ENCODE data around the gene SIRT3.

SIRT3 gene

GRCh38 chr11:270451-271318 lies 34.5 kb upstream of the SIRT3 start:
- no peak for DNase-seq (ENCODE audit: low spot score)

- DNase-seq (ENCODE audit: low spot score), result peak; percentile 25
These were observed 33.2 kb upstream of the SIRT3 start for GRCh38 chr11:269146-269890.

DNA sequence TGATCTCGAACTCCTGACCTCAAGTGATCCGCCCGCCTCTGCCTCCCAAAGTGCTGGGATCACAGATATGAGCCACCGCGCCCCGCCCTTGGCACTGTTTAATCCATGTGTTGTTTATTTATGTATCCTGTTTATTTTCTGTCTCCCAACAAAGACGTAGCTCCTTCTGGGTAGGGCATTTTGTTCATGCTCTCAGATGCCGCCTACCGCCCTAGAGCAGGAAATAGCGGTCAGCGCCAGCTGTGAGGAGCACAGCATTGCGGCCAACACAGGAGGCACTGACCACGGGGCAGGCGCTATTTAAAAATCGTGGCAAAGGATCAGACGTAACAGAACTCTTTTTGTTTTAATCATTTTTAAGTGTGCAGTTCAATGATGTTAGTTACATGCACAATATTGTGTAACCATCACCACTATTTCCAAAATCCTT lies 32.6 kb upstream of the SIRT3 start:
- peak; percentile 30 for DNase-seq (ENCODE audit: low spot score)

DNA sequence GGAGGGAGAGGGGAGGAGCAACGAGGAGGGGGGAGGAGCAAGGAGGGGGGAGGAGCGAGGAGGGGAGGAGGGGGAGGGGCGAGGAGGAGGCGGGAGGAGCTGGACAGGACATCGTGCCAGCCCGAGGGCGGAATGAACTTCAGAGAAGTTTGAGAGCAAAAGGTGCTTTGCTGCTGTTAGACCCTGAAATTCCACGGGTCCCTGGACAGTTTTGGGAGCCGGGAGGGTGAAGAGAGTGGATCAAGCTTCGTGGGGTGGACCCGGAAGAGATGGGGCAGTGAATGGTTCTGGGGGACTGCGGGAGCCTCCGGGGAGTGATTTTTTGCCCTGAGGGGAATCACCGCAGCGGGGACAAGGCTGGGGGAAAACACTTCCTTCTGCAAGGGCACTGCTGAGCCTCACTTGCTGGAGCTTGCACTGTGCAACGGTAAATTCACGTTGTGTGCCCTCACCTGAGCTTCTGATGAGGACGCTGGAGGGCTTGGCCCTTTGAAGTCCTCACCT lies 31.4 kb upstream of the SIRT3 start:
- no peak for DNase-seq (ENCODE audit: low spot score)

DNA sequence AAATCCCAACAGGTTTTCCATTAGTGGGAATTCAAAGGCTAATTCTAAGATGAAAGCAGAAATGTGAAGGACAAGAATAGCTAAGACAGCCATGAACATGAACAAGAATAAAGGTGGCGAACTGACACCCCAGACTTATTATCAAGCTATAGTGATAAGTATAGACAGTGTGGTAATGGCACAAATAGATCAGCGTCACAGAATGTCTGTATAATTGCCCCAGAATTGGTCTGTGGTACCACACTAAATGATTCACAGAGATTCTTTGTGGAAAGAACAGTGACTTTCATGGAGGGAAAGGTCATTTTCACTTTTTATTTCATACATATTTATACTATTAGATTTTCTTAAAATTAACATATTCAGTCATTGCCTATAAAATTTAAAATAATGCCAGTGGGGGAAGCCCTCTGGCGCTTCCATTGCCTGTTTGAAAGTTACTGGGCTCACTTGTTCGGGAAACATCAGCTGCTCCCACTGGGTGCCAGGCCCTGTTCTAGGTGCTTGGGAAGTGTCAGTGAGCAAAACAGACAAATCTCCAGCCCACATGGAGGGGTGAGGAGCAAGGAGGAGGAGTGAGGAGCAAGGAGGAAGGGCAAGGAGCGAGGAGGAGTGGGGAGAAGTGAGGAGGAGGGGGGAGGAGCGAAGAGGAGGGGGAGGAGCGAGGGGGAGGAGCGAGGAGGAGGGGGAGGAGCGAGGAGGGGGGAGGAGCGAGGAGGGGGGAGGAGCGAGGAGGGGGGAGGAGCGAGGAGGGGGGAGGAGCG lies 30.7 kb upstream of the SIRT3 start:
- no peak for DNase-seq (ENCODE audit: low spot score)

DNA sequence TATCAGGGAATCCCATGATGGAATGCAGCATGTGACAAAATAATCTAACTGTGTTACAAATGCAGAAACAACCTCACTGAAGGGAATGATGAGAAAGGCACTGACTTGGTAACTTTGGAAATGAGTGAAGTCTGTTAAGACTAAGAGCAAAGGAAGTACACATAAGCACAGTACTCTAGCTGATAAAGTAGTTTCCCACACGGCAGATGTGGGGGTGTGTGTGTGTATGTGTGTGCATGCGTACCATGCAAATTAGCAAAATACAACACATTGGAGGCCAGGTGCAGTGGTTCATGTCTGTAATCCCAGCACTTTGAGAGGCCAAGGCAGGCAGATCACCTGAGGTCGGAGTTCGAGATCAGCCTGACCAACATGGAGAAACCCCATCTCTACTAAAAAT lies 25.5 kb upstream of the SIRT3 start:
- no peak for DNase-seq (ENCODE audit: low spot score)

- no peak for DNase-seq (ENCODE audit: low spot score)
These were observed 23.3 kb upstream of the SIRT3 start for GRCh38 chr11:259413-259812.

DNA sequence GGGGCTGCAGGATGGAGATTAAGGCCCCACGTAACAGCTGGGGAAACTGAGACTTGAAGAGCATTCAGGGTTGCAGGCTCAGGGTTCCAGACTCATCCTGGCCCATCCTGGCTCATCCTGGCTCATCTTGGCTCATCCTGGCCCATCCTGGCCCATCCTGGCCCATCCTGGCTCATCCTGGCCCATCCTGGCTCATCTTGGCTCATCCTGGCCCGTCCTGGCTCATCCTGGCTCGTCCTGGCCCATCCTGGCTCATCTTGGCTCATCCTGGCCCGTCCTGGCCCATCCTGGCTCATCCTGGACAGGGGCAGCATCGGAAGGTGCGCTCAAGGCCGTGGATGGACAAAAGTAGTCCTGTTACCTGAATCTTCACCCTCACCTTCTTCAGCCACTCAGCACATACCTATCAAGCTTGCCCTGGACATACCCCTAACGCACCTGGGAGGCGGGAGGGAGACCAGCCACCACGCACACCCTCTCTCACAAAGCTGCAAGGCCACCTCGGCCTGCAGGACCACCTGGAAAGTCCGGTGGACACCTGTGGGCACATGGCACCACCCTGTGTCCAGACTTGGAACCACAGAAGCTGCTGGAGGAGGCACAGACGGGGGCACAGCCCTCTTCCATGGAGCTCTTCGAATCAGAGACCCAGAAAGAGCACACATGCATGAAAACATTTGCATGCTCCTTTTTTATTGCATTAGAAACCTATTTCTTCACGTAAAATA lies 21.8 kb upstream of the SIRT3 start:
- DNase-seq (ENCODE audit: low spot score), result no peak

- no peak for DNase-seq (ENCODE audit: low spot score)
These were observed 21.0 kb upstream of the SIRT3 start for GRCh38 chr11:256952-257737.

GRCh38 chr11:255816-256215 lies 19.7 kb upstream of the SIRT3 start:
- no peak for DNase-seq (ENCODE audit: low spot score)

GRCh38 chr11:255176-255575 lies 19.0 kb upstream of the SIRT3 start:
- no peak for DNase-seq (ENCODE audit: low spot score)

- no peak for DNase-seq (ENCODE audit: low spot score)
These were observed 17.7 kb upstream of the SIRT3 start for GRCh38 chr11:253886-254270.

DNA sequence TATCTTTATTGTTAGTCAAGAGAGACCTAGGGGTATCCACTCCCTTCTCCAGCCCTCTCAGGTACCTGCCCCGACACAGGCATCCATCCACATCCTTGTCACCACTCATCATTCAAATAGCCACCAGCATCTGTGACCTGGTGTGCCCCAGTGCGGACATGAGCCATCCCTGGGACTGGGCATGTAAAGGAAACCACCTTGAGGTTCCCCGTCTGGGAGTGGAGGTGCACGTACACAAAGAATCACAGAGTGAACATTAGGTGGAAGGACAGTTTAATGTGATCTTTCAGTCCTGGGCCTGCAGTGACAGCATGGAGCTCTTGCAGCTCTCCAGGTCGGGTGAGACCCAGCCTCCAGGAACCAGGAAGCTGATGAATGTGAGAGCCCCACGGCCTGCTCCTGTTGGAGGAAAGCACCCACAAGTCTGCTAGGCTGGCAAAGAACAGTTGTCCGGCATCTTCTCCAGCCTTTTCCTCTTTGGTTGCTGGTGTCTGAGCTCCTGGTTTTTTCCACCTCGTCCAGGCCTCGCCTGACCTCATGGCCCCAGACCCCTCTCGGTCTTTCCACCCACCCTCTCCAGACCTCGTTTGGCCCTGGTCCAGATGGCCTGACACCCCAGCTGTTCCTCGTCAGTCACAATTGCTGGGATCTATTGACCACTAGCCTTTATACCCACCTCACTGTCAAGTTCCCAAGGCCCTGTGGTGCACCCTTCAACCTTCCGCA lies 17.2 kb upstream of the SIRT3 start:
- no peak for DNase-seq (ENCODE audit: low spot score)

DNA sequence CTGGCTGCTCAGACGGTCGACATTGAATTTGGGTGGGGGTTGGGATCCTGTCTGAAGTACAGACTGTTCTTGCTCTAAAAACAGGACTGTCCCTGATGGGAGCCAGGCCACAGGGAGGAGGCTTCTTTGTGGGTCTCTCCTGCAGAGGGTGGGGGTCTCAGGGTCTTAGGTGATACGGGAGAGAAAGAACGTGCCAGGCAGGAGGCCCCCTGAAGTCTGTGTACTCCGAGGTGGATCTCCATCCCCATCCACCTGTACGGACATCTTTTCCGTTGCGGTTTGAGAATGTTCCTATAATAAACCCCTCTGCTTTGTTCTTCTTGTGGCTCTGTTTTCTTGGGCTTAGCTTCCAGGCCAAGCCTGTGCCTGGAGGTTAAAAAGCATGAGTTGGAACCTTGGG lies 16.5 kb upstream of the SIRT3 start:
- DNase-seq (ENCODE audit: low spot score), result no peak

GRCh38 chr11:251550-251949 lies 15.4 kb upstream of the SIRT3 start:
- DNase-seq (ENCODE audit: low spot score), result no peak

DNA sequence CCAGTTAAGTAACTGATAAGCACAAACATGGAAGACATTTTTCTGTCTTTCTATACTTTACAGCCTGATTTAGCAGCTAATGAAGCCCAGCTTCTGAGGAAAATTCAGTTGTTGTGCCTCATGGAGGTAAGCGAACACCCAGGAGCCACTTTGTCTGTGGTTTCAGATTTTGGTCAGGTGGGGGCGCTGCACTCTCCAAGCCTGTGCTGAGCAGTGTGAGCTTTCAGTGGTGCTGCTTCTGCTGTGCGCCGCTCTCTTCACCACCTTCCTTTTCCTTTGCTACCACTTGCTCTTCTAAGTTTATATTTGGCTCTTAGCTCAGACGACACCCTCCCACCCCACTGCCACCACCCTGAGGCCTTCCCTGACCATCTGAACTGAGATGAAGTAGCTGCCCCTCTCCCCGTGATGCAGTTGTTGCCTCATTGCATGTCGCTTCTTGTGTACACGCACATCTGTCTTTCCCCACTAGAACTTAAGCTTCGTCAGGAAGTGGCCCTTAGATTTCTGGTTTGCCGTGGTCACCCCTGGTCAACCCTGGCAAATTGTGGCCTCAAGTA lies 14.7 kb upstream of the SIRT3 start:
- DNase-seq (ENCODE audit: low spot score), result no peak

DNA sequence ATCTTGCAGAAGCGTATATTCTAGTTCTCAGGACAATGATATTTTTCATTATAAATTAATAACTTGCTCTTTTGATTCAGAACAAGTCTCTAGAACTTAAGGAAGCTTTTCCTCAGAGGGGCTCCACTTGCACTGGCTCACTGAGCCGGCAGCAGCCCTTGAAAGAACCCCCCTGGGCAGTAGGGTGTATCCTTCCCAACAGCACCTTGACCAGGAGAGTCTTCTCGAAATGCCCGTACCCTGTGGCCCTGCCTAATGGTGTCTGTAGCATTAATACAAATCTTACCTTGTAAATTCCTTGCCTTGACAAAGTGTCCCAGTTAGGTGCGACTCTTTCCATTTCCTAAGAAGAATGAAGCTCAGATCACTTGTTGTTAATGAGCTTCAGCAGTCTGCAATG lies 14.1 kb upstream of the SIRT3 start:
- DNase-seq (ENCODE audit: low spot score), result no peak

DNA sequence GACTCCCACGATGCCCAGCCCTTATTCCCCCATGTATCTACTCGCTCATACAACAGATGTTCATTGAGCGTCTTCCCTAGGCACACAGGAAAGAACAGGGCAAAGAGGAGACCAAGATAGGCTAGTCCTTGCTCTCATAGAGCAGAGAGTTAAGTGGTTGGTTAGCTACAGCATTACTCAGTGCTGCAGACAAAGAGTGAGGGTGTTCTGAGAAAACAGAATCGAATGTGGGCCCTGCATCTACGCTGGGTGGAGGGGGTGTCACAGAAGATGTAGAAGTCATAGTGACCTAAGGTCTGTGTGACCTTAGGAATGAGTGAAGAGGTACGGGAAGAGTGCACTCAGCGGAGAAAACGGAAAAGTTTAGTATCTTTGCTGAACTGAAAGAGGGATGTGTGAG lies 12.9 kb upstream of the SIRT3 start:
- DNase-seq (ENCODE audit: low spot score), result no peak

DNA sequence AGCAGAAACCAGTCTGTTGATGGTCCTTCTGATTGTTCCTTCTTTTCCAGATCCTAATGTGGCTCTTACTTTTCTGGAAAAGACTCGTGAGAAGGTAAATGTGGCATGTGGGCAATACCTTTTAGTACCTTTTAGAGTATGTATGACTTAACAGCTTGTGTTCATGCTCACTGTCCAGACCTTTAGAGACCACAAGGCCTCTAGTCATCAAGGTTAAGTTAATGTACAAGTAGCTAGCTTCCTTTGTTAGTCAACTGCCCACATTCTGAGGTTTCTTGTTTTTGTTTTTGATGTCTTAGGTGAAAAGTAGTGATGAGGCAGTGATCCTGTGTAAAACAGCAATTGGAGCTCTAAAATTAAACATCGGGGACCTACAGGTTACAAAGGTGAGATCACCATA lies 8.2 kb upstream of the SIRT3 start:
- no peak for DNase-seq (ENCODE audit: low spot score)

DNA sequence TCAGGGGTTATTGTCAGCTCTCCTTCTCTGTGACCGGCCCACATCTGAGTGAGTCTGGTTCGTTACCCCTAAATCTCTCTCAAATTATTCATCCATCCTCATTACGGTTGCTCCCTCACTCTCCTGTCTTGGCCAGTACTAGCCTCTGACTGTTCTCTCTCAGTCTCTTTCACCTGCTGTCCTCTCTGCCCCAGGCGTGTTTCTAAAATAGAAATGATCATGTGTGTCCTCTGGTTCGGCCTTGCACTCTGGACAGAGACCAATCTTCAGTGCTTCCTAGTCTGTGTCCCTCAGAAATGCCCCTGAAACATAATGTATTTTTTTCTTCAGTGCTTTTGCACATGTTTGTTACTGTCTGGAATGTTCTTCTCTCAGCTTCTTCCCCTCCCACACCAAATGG lies 5.5 kb upstream of the SIRT3 start:
- DNase-seq (ENCODE audit: low spot score), result no peak

Measured in putamen (tissue), 1 donor.